HG02981 (cell line): ENCODE measurements around the gene PIM1.

Experiments
- ATAC-seq: cut with Tn5 transposase; IDR thresholded peaks from one replicate; pipeline ENCODE4 v1.9.1; 2021; ENCODE audit warnings: mild to moderate bottlenecking, moderate library complexity; ENCODE audit not compliant: unreplicated experiment

The PIM1 gene

DNA sequence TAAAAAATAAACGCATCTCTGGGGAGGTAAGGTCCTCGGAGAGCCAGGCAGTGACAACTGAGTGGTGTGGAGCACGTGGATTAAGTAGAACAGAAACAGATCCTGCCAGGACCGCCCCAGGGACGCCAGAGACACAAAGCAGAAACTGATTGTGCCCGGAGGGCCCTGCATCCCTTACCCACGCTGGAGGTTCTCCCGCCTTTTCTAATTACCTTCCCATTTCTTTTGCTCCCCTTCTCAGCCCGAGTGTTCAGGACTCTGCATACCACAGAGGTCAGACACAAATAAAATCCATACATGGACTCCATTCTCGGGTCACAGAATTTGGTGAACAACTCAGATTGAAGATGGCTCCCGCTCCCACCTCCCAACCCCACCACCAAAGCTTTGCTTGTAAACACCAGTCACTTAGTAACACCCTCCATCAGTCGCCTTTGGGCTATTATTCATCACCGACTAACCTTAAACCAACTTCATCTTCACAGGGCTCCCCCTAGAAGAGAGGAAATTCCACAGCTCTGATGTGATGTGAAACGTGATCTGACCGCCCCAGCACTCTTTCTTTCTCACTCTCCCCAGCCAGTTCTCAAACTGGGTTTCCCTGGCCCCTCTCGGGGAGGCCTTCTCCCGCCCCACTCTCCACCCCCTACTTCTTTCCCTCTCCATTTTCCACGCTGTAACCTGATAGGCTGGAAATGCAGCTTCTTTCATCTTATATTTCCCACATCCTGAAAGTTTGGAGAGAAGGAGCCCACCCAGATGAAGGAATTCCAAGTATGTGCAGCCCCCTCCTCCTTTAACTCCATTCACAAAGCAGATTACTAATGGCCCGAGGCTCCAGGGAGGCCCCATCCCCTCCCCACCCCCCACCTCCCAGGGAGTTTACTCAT lies 32.5 kb upstream of the PIM1 start:
- ATAC-seq, result no peak

- ATAC-seq, result no peak
These were observed 31.1 kb upstream of the PIM1 start for GRCh38 chr6:37138856-37139229.

- ATAC-seq, result no peak
These were observed 30.6 kb upstream of the PIM1 start for GRCh38 chr6:37139230-37139962.

GRCh38 chr6:37140145-37140544 lies 29.8 kb upstream of the PIM1 start:
- ATAC-seq, result no peak

GRCh38 chr6:37141281-37142049 lies 28.5 kb upstream of the PIM1 start:
- no peak for ATAC-seq

DNA sequence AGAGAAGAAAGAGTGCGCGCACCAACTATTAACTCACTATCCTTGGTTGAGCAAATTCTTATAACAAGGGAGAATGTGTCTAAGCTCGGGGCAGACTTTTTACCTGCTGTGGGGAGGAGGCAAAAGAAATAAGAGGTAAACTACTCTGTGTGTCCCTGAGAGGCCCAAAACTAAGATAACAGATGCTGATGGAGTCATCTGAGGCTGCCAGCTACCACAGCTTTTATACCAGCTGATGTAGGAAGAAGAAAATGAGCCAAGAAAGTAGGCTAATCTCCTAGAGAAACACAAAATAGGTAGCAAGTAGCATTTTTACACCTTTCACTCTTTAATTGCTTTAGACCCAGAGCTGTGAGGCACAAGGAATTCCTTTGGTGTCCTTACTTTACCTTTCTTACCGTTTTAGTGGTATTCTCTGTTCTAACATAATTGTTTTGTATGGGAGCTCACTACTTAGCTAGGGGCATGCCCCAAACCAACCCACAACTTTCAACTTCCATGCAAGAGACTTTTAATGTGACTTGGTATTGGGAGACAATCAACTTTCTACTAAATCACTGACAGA lies 27.8 kb upstream of the PIM1 start:
- ATAC-seq, result no peak

GRCh38 chr6:37143585-37143984 lies 26.4 kb upstream of the PIM1 start:
- ATAC-seq, result no peak

- no peak for ATAC-seq
These were observed 24.5 kb upstream of the PIM1 start for GRCh38 chr6:37145443-37145842.

DNA sequence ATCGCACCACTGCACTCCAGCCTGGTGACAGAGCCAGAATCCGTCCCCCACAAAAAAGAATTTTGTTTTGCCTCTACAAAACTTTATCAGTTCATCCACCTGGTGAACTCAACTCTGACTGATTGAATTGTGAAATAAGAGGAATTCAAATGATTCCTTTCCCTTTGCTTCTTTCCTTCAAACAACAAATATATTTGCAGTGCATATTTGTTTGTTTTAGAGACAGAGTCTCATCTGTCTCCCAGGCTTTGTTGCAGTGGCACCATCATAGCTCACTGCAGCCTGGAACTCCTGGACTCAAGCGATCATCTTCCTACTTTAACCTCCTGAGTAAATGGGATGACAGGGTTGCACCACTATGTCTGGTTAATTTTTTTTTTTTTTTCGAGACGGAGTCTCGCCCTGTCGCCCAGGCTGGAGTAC lies 23.2 kb upstream of the PIM1 start:
- ATAC-seq, result no peak

GRCh38 chr6:37149745-37150144 lies 20.2 kb upstream of the PIM1 start:
- no peak for ATAC-seq

DNA sequence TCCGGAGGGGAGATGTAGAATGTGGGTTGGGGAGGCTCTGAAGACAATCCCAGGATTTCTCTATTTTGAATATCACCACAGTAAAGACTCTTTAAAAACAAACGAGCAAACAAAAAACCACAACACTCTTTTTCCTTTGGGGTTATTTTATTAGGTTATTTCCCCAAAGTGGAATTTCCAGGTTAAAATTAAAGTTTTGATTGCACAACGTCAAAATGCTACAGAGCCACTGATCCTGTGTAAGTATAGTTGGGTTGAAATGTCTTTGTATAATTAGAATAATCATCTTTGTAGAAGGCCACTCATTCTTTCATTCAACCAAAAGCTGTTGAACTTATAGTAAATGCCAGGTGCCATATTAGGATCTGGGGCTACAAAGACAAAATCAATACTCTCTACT lies 19.6 kb upstream of the PIM1 start:
- no peak for ATAC-seq

DNA sequence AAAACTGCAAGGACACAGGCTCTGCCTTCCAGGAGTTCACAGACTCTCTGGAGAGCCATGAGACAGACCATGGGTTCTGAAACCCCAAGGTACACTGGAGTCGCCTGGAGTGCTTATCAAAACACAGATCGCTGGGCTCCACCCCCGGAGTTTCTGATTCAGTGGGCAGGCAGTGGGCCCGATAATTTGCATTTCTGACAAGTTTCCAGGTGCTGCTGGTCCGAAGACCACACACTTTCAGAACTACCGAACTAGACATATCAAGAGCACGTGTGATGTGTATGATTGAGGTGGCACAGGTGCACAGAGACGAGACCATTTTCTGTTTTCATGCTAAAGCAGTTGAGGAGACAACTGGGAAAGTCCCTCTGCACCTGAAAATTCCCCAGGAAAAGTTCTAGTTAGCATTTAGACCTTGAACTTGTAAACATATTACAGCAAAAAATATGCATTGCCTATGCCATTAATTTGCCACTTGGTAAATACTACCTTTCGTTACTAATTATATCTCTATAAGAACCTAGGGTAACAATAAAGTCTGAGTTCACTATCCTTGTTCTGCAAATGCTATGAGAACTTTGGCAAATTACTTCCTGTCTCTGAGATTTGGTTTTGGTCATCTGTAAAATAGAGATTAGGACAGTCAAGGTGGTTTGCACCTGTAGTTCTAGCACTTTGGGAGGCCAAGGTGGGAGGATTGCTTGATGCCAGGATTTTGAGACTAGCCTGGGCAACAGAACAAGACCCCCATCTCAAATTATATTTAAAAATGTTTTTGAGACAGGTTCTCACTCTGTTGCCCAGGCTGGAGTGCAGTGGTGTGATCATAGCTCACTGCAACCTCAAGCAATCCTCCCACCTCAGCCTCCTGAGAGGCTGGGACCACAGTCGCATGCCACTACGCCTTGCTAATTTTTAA lies 14.3 kb upstream of the PIM1 start:
- peak; percentile 89 for ATAC-seq

DNA sequence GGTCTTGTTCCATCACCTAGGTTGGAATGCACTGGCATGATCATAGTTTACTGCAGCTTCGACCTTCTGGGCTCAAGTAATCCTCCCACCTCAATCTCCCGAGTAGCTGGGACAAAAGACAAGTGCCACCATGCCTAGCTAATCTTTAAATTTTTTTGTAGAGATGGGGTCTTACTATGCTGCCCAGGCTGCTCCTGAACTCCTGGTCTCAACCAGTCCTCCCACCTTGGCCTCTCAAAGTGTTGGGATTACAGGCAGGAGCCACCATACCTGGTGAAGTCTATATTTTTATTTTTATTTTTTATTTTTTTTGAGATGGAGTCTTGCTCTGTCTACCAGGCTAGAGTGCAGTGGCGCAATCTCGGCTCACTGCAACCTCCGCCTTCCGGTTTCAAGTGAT lies 11.4 kb upstream of the PIM1 start:
- no peak for ATAC-seq

- ATAC-seq, result no peak
These were observed 8.8 kb upstream of the PIM1 start for GRCh38 chr6:37160922-37161778.

GRCh38 chr6:37162740-37163139 lies 7.2 kb upstream of the PIM1 start:
- ATAC-seq, result no peak

DNA sequence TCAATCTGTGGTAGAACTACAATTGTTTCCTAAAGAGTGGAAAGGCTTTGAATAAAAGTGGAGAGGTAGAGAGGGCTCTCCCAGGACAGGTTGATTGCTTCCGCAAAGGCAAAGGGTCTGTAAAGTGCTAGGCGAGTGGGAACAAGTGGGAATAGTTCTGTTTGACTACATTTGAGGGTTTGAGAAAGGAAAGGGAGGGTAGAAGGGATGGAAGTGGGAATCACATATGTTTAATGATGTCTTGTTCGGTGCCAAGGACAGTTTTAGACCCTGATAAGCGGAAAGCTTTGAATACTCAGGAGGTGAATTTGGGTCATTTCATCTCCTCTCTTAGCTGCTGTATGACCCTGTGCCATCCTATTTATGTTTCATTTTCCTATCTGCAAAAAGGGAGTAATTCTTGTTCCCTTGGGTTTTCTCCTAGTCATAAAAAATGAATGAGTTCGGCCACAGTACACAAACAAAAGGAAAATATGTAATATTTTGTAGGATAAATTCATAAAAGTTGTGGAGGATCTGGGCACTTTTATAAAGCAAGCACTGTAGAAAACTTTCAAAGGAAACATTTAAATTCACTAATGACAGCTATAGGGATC lies 1.7 kb upstream of the PIM1 start:
- ATAC-seq, result no peak

DNA sequence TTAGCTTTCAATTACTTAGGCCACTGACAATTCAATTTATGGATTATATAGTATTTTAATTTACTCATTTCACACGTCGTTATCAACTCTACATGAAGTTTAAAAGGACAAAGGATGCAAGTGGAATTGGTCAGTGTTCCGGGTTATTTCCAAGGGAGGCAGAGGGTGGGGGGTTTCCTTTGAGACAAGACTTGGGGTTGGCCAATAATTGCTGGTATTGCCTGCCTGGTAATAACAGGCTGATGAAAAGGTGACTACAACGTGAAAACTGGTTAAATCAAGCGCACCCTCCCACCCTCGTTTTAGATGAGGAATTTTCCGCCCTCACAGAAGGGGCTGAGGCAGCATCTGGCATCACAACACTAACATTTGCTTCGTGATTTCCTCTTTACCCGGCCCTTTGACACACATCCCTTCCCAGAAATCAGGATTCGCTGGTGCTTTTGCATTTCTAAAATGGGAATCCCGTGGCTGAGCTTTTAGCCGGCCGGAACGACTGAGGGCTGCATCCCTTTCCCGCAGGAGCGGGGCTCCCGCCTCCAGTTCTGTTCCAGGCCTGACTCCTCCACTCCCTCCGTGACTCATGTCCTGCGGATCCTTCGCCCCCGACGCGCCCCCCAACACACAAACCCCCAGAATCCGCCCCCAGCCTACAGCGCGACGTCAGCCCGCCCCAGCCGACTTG lies 999 bp upstream of the PIM1 start:
- no peak for ATAC-seq
